ENCODE data around the gene TRIM13. TPM values are rescaled to one million over a fixed set of nuclear protein-coding genes. Genes with fewer than 3 reads are reported as not detected.

Gene TRIM13
- total and polyA plus RNA-seq, 2 of the 13 experiments (the other 11 are each of a cell fraction or from before 2014, with no cell fraction given), result 22.0 to 24.4 TPM

- no peak for TF ChIP-seq DZIP1 (CRISPR knock-in tag; IDR thresholded peaks at IDR 0.05)
- TF ChIP-seq HMGXB4 (CRISPR knock-in tag; IDR thresholded peaks at IDR 0.05; ENCODE audit: borderline replicate concordance in 1 of 2, low read depth in 1 of 2), result no peak
- TF ChIP-seq ZNF652 (CRISPR knock-in tag; IDR thresholded peaks at IDR 0.05; ENCODE audit: borderline replicate concordance, low read depth), result no peak
- 0 out of 2 replicates have a peak, but pooled peaks have one; percentile 14 for TF ChIP-seq GMEB1 (CRISPR knock-in tag; IDR thresholded peaks at IDR 0.05; ENCODE audit: borderline replicate concordance)
- no peak for TF ChIP-seq AFF4 (CRISPR knock-in tag; IDR thresholded peaks at IDR 0.05)
- no peak for TF ChIP-seq ZNF326 (CRISPR knock-in tag; IDR thresholded peaks at IDR 0.05; ENCODE audit: borderline replicate concordance)
- no peak for TF ChIP-seq ZSCAN22 (CRISPR knock-in tag; IDR thresholded peaks at IDR 0.05)
- TF ChIP-seq HNF1A (IDR thresholded peaks at IDR 0.05; ENCODE audit: low read depth), result no peak
- no peak for TF ChIP-seq HNF1A (CRISPR knock-in tag; IDR thresholded peaks at IDR 0.05; ENCODE audit: borderline replicate concordance)
- peak; percentile 72 for TF ChIP-seq ZNF777 (CRISPR knock-in tag; IDR thresholded peaks at IDR 0.05)
- no peak for TF ChIP-seq ZNF17 (CRISPR knock-in tag; IDR thresholded peaks at IDR 0.05)
- no peak for TF ChIP-seq ZNF678 (CRISPR knock-in tag; IDR thresholded peaks at IDR 0.05)
- TF ChIP-seq PRPF4 (IDR thresholded peaks at IDR 0.05; ENCODE audit: low read depth, low read length, poor library complexity, severe bottlenecking), result no peak
These were observed 504 bp upstream of the TRIM13 start (continued) for GRCh38 chr13:49996161-49996915.
